Stimulated activated CD4-positive, alpha-beta T cell treated with anti-CD3 and anti-CD28 coated beads, Interleukin-1b, Interleukin-23, amount 100 ng/mL, for 4 hours (primary cell): Measurements from ENCODE around the gene PGR.

Experiments
- DNase-seq, 2 donors: peaks; one replicate each; pipeline ENCODE4 v3.0.0-alpha.2; 2020; ENCODE audit warnings: low read depth in 2 of 2

PGR gene

GRCh38 chr11:101009690-101010055 is 119.9 kb downstream of the PGR start:
- DNase-seq = no peak

- DNase-seq = no peak
These were observed 120.5 kb downstream of the PGR start for GRCh38 chr11:101008961-101009689.

DNA sequence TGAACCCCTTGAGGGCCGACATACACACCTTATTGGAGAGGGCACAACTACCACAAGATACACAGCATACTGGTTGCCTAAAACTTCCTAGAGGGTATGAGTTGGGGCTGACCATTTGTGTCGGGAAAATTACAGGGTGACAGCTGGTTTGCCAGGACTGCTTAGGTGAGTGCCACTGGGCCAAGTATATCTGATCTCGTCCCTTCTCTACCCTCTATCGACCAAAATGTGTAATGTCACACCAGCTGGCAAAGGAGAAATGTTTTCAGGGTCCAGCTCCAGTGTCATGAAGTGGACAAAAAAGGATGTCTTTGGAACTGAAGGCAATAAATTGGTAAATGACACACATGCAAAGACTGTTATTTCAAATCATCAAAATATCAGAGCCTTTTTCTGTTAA is 126.1 kb downstream of the PGR start:
- DNase-seq = no peak

DNA sequence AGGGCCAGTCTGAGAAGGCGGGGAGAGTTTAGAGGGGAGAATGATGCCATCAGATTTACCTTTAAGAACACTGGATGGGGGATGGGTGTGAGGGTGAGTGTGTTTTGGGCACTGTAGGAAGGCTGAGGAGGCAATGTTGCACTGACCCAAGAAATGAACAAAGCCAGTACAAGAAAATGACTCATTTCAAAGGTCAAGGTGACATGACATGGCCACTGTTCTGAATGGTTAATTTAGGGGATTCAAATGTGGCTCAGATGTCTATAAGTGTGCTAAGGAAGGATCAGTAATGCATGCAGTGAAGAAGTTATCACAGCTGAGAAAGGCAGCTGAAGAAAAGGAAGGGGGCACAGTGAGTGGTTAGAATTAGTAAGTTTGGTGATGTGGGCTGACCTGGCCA is 129.9 kb downstream of the PGR start:
- DNase-seq = no peak

DNA sequence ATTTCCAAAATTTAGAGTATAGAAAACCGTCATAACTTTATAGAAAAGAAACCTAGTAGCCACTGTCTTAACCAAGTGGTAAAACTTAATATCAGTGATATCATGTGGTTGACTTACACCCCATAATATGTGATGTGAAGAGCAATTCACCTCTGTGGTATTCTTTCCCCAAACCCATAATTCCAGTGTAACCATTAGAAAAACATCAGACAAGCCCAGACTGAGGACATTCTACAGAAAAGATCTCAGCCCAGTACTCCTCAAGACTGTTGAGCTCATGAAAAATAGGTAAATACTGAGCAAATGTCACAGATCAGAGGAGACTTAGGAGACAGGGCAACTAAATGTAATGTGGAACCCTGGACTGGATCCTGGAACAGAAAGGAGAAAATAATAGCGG is 134.6 kb downstream of the PGR start:
- DNase-seq = no peak

GRCh38 chr11:100991541-100991940 is 138.1 kb downstream of the PGR start:
- DNase-seq = no peak

DNA sequence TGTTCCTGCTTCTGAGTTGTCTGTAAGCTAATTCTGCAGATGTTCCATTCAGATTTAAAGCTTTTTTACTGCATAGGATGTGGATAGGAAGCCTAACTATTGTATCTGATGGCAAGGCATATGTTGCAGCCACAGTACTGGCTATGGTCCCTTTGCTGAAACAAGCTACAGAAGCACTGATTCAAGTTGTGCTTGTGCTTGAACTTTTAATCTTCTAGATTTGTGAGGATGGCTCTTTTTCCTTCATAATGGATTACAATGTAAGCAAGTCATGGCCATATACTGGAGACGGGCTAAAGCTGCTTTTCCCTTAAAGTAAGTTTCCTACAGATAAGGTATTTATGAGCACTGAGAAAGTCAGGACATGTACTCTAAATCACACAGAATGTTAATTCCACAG is 138.7 kb downstream of the PGR start:
- DNase-seq = no peak

DNA sequence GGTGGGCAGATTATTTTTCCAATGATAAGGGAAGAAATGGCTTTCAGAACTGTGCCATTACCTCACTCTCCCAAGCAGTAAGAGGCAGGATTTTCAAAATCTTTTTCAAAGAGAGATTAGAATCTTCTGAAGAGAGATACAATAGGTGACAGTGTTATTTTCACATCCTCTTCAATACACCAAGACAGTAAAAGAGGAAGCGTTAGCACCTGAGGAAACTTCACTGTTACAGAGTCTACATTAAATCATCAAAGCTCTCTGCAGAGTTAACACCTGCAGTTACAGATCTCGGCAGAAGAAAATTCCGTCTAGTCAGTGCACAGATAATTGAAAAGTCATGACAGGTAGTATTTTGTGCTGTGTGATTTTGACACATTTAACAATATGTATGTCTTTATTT is 144.9 kb downstream of the PGR start:
- DNase-seq = no peak

DNA sequence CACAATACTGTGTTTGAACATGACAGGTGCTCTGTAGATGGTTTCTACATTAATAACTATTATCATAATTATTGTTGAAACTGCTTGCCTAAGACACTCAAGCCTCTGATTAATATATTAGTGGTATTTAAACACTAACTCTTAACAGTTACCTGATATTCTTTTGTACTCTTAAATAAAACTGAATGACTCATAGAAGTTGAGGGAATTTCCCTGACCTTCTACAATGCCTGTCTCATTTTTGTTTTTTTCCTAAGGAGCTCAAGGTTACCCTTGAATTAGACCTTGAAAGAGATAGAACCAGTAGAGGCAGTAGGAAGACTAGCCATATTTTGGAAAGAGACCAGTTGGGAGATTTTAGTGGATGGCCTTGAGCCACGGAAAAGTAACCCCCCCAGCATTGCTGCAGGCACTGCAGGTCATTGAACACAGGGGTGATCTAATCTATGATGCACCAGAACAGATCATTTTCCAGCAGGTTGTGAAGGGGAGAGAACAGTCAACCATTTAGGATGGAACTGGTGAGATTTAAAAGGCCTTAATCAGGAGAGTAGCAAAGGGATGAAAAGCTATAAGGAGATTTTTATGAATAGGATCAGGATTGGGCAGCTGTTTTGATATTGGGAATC is 148.3 kb downstream of the PGR start:
- no peak for DNase-seq

DNA sequence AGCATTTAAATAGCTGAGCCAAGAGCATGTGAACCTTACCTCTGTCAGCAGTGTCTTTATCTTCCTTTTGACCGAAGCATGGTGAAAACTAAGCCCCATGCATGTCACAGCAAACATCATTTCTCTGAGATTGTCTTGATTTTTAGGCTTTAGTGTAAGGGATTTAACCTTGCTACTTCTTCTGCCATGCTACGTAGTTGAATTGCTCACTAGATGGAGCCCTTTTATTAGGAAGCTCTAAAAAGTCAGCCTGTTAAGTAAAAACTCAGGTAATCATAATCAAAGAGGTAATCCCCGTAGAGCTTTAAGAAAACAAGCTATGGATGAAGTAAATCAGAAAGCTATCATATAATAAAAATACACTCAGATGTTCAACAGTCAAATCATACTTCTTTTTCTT is 149.5 kb downstream of the PGR start:
- no peak for DNase-seq
